ENCODE measurements around the gene RNF167.

RNF167 gene

GRCh38 chr17:4937553-4937952 lies 2.5 kb upstream of the RNF167 start:
- in situ Hi-C loops (cut with MboI; ENCODE audit: low sequenced_read_pairs) = no loop called here

GRCh38 chr17:4938069-4938491 lies 2.0 kb upstream of the RNF167 start:
- in situ Hi-C loops (cut with MboI; ENCODE audit: low sequenced_read_pairs) = no loop called here

- in situ Hi-C loops (cut with MboI; ENCODE audit: low sequenced_read_pairs) = no loop called here
These were observed 1.2 kb upstream of the RNF167 start for GRCh38 chr17:4938688-4939545.

- in situ Hi-C loops (cut with MboI; ENCODE audit: low sequenced_read_pairs) = no loop called here
These were observed 597 bp upstream of the RNF167 start for GRCh38 chr17:4939546-4939795.

GRCh38 chr17:4940555-4941318 lies 669 bp downstream of the RNF167 start:
- in situ Hi-C loops (cut with MboI; ENCODE audit: low sequenced_read_pairs) = no loop called here

GRCh38 chr17:4941319-4941610 lies 1.2 kb downstream of the RNF167 start:
- in situ Hi-C loops (cut with MboI; ENCODE audit: low sequenced_read_pairs) = no loop called here

- in situ Hi-C loops (cut with MboI; ENCODE audit: low sequenced_read_pairs) = no loop called here
These were observed 2.9 kb downstream of the RNF167 start for GRCh38 chr17:4942760-4943508.

GRCh38 chr17:4944163-4944553 lies 4.1 kb downstream of the RNF167 start:
- in situ Hi-C loops (cut with MboI; ENCODE audit: low sequenced_read_pairs) = no loop called here

- in situ Hi-C loops (cut with MboI; ENCODE audit: low sequenced_read_pairs) = no loop called here
These were observed 4.6 kb downstream of the RNF167 start for GRCh38 chr17:4944554-4945175.

- in situ Hi-C loops (cut with MboI; ENCODE audit: low sequenced_read_pairs) = no loop called here
These were observed 5.3 kb downstream of the RNF167 start for GRCh38 chr17:4945176-4945943.

GRCh38 chr17:4945944-4946280 lies 5.8 kb downstream of the RNF167 start:
- in situ Hi-C loops (cut with MboI; ENCODE audit: low sequenced_read_pairs) = no loop called here

GRCh38 chr17:4946312-4946976 lies 6.4 kb downstream of the RNF167 start:
- in situ Hi-C loops (cut with MboI; ENCODE audit: low sequenced_read_pairs) = no loop called here

GRCh38 chr17:4947010-4947410 lies 6.9 kb downstream of the RNF167 start:
- in situ Hi-C loops (cut with MboI; ENCODE audit: low sequenced_read_pairs) = no loop called here

GRCh38 chr17:4947411-4948165 lies 7.5 kb downstream of the RNF167 start:
- in situ Hi-C loops (cut with MboI; ENCODE audit: low sequenced_read_pairs) = no loop called here

GRCh38 chr17:4948166-4948930 lies 8.3 kb downstream of the RNF167 start, which contains the start of gene PFN1:
Gene PFN1 (minus strand): TSS chr17:4948530. CDS start chr17:4948394, 136 bp downstream.
- in situ Hi-C loops (cut with MboI; ENCODE audit: low sequenced_read_pairs) = no loop called here

GRCh38 chr17:4948931-4949320 lies 8.9 kb downstream of the RNF167 start:
- in situ Hi-C loops (cut with MboI; ENCODE audit: low sequenced_read_pairs) = no loop called here

- in situ Hi-C loops (cut with MboI; ENCODE audit: low sequenced_read_pairs) = no loop called here
These were observed 9.4 kb downstream of the RNF167 start for GRCh38 chr17:4949321-4950074.

Data from HL-60/S4 (cell line).